NCI-H187 (cell line): ENCODE results near the gene ABCC8.

Source experiments
- DNase-seq, 2 experiments: peaks; one replicate each; lab custom pipeline; 2025; lab: John Stamatoyannopoulos, UW

The ABCC8 gene

DNA sequence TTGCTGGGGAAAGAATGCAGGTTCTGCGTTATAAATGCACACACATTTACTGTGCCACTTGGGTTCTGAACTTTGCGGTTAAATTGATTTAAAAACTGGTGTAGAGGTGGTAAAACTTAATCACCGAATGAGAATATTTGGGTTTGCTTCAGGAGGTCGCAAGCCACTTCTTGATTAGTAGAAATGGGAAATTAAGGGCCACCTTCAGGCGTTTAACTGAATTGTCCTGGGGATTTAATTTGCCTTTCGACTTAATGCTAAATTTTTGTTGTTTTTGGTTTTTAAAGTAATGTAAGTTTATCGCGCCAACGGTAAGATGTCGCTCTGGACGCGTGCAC lies 125.5 kb downstream of the ABCC8 start:
- DNase-seq, result no peak

DNA sequence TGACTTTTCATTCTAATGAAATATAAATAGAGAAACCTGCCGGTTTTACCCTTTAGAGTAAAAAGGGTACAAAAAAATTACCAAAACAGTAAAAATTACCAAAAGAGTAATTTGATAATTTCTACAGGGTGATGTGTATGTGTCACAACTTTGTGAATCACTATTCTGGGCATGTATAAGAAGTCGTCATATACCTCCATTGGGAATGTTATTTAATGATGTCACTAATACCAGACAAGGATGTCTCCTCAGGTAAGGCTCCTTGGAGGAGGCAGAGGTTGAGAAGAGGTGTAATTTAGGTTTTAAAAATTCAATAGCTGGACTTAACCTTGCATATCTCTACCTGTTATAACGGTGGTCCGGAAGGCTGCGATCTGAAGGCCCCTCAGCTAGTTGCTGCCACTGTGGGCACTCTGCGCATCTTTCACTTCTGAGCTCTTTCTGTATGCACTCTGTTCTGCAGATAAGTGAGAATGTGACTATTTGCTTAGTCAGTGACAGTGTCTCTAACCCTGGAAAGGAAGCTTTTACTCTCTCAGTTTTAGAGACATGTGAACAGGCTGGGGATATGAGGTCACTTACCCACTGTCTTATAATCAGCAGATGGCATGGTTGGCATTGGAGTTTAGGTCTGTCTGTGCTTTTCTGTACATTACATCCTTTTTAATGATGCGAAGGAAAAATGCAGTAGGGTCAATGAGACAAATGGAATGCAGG lies 126.0 kb downstream of the ABCC8 start:
- DNase-seq, result no peak

- no peak for DNase-seq
Observed at GRCh38 chr11:17347676-17348075, 129.0 kb downstream of the ABCC8 start.

DNA sequence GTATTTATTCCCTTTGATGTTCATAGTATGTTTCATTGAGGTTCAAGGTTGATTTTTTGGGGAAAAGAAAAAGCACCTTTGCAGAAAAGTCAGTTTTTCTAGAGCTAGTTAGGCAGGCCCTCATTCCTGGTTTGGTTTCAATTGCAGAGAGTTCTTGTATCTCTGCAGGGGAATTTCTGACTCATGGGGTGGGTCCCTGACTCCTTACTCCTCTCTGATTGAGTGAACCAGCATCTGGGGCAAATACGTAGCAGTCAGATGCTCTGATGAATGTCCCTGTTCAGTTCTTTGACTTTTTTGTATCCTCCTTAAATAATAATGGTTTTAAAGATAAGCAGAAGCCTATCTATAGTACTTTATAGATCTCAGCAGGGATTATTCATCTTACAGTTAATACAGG lies 132.7 kb downstream of the ABCC8 start:
- no peak for DNase-seq

DNA sequence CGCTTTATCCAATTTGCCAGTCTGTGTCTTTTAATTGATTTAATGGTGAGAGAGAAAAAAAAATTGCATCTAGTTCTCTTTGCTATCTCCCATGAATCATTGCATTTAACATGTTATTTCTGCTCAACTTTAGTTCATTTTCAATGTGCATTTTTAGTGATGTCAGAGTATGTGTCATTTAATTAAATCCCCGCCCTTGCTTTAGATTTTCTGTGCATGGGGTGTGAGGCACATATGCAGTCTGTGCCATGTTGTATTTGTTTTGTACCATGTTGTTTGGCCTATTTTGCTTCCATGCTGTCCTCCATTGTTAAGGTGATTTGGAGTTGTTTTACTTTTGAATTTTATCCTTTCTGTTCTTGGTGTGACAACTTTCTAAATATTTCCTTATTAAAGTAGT lies 133.4 kb downstream of the ABCC8 start:
- DNase-seq, result no peak
